ENCODE measurements around the gene SYCE3. TPM values are rescaled to one million over a fixed set of nuclear protein-coding genes. Genes with fewer than 3 reads are reported as not detected.

Gene SYCE3
- total and polyA plus RNA-seq, 2 experiments from 2014 or later, result not detected

DNA sequence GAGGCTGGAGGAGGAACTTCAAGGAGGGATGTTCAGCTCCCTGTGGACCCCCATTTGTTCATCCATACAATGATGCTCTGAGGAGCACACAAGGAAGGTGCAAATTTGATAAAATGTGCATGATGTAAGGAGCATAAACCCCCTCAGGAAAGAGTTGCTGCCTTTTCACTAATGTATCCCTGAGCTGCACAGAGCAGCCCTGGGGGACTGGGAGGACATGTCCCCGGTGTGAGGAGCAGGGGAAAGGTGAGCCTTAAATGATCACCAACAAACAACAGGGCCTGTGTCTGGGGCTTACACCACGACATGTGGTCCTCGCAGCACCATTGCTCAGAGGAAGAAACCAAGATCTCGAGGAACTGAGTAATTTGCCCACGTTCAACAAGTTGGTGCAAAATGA is 34.4 kb upstream of the SYCE3 start:
- Histone ChIP-seq H3K79me2 (replicated peaks; ENCODE audit: insufficient read depth) (no peaks in the 10 kb centered on the region), H3F3A (replicated peaks; ENCODE audit: low read depth) (no peaks in the 10 kb centered on the region), H4K20me1 (replicated peaks; ENCODE audit: insufficient read depth) (no peaks in the 10 kb centered on the region; the same call in 1 of the 2 replicates), H3K4me1 (ENCODE audit: insufficient read depth) (no peaks in the 10 kb centered on the region; the same call in 1 of the 2 replicates), H2AFZ (no peak overlapping the region), H3K27ac (ENCODE audit: low read depth) (no peak overlapping the region), H3K36me3 (ENCODE audit: insufficient read depth) (no peaks in the 10 kb centered on the region), H3K27me3 (ENCODE audit: insufficient read depth) (peaks cover 52% of the 10 kb centered on the region), H3K4me3 (no peak overlapping the region), H3K9me2 (ENCODE audit: insufficient read depth) (no peaks in the 10 kb centered on the region), H3K4me2 (no peak overlapping the region)
- no peak for ATAC-seq
- TF ChIP-seq STAT1 (IDR thresholded peaks at IDR 0.05; ENCODE audit: unreplicated experiment) (no peak), POLR2AphosphoS5 (IDR thresholded peaks at IDR 0.05; ENCODE audit: low read depth) (no peak), CREB1 (CRISPR knock-in tag; IDR thresholded peaks at IDR 0.05; ENCODE audit: low read depth) (no peak), ZNF331 (CRISPR knock-in tag; IDR thresholded peaks at IDR 0.05; ENCODE audit: low read depth) (no peak), ZNF114 (CRISPR knock-in tag; IDR thresholded peaks at IDR 0.05) (no peak), NANOG (IDR thresholded peaks at IDR 0.05; ENCODE audit: borderline replicate concordance) (no peak), EZH2 (IDR thresholded peaks at IDR 0.05; ENCODE audit: low read depth, unreplicated experiment) (no peak), JUNB (IDR thresholded peaks at IDR 0.05; ENCODE audit: unreplicated experiment) (no peak), REST (IDR thresholded peaks at IDR 0.05; ENCODE audit: unreplicated experiment) (no peak), EZH2phosphoT487 (IDR thresholded peaks at IDR 0.05; ENCODE audit: unreplicated experiment) (no peak)
- TF ChIP-seq, protein P1, sequence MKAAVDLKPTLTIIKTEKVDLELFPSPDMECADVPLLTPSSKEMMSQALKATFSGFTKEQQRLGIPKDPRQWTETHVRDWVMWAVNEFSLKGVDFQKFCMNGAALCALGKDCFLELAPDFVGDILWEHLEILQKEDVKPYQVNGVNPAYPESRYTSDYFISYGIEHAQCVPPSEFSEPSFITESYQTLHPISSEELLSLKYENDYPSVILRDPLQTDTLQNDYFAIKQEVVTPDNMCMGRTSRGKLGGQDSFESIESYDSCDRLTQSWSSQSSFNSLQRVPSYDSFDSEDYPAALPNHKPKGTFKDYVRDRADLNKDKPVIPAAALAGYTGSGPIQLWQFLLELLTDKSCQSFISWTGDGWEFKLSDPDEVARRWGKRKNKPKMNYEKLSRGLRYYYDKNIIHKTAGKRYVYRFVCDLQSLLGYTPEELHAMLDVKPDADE (IDR thresholded peaks at IDR 0.05), result no peak
- TF ChIP-seq, protein P2, sequence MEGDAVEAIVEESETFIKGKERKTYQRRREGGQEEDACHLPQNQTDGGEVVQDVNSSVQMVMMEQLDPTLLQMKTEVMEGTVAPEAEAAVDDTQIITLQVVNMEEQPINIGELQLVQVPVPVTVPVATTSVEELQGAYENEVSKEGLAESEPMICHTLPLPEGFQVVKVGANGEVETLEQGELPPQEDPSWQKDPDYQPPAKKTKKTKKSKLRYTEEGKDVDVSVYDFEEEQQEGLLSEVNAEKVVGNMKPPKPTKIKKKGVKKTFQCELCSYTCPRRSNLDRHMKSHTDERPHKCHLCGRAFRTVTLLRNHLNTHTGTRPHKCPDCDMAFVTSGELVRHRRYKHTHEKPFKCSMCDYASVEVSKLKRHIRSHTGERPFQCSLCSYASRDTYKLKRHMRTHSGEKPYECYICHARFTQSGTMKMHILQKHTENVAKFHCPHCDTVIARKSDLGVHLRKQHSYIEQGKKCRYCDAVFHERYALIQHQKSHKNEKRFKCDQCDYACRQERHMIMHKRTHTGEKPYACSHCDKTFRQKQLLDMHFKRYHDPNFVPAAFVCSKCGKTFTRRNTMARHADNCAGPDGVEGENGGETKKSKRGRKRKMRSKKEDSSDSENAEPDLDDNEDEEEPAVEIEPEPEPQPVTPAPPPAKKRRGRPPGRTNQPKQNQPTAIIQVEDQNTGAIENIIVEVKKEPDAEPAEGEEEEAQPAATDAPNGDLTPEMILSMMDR (conservative IDR thresholded peaks at IDR 0.05; ENCODE audit: low read depth in 2 of 2), result no peak
- TF ChIP-seq, protein P3, sequence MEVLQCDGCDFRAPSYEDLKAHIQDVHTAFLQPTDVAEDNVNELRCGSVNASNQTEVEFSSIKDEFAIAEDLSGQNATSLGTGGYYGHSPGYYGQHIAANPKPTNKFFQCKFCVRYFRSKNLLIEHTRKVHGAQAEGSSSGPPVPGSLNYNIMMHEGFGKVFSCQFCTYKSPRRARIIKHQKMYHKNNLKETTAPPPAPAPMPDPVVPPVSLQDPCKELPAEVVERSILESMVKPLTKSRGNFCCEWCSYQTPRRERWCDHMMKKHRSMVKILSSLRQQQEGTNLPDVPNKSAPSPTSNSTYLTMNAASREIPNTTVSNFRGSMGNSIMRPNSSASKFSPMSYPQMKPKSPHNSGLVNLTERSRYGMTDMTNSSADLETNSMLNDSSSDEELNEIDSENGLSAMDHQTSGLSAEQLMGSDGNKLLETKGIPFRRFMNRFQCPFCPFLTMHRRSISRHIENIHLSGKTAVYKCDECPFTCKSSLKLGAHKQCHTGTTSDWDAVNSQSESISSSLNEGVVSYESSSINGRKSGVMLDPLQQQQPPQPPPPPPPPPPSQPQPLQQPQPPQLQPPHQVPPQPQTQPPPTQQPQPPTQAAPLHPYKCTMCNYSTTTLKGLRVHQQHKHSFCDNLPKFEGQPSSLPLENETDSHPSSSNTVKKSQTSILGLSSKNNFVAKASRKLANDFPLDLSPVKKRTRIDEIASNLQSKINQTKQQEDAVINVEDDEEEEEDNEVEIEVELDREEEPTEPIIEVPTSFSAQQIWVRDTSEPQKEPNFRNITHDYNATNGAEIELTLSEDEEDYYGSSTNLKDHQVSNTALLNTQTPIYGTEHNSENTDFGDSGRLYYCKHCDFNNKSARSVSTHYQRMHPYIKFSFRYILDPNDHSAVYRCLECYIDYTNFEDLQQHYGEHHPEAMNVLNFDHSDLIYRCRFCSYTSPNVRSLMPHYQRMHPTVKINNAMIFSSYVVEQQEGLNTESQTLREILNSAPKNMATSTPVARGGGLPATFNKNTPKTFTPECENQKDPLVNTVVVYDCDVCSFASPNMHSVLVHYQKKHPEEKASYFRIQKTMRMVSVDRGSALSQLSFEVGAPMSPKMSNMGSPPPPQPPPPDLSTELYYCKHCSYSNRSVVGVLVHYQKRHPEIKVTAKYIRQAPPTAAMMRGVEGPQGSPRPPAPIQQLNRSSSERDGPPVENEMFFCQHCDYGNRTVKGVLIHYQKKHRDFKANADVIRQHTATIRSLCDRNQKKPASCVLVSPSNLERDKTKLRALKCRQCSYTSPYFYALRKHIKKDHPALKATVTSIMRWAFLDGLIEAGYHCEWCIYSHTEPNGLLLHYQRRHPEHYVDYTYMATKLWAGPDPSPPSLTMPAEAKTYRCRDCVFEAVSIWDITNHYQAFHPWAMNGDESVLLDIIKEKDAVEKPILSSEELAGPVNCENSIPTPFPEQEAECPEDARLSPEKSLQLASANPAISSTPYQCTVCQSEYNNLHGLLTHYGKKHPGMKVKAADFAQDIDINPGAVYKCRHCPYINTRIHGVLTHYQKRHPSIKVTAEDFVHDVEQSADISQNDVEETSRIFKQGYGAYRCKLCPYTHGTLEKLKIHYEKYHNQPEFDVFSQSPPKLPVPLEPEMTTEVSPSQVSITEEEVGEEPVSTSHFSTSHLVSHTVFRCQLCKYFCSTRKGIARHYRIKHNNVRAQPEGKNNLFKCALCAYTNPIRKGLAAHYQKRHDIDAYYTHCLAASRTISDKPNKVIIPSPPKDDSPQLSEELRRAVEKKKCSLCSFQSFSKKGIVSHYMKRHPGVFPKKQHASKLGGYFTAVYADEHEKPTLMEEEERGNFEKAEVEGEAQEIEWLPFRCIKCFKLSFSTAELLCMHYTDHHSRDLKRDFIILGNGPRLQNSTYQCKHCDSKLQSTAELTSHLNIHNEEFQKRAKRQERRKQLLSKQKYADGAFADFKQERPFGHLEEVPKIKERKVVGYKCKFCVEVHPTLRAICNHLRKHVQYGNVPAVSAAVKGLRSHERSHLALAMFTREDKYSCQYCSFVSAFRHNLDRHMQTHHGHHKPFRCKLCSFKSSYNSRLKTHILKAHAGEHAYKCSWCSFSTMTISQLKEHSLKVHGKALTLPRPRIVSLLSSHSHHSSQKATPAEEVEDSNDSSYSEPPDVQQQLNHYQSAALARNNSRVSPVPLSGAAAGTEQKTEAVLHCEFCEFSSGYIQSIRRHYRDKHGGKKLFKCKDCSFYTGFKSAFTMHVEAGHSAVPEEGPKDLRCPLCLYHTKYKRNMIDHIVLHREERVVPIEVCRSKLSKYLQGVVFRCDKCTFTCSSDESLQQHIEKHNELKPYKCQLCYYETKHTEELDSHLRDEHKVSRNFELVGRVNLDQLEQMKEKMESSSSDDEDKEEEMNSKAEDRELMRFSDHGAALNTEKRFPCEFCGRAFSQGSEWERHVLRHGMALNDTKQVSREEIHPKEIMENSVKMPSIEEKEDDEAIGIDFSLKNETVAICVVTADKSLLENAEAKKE (CRISPR knock-in tag; IDR thresholded peaks at IDR 0.05), result no peak
- no peak overlapping the region for H3K27ac Mint-ChIP-seq
- peaks cover 3% of the 10 kb centered on the region; the same call in 1 of the 3 replicates for H3K36me3 Mint-ChIP-seq (ENCODE audit: low read depth)
- 0 out of 3 replicates have a peak, but pooled peaks cover 3% of the 10 kb centered on the region for H3K9me3 Mint-ChIP-seq
- no peak for DNase-seq (ENCODE audit: low spot score)
- H3K4me1 Mint-ChIP-seq, result peaks cover 10% of the 10 kb centered on the region
- H3K4me3 Mint-ChIP-seq, result no peak overlapping the region; the same call in 2 of the 3 replicates
- H3K27me3 Mint-ChIP-seq (ENCODE audit: insufficient read depth, low read depth, poor library complexity), result peaks cover 29% of the 10 kb centered on the region

Measured in GM23338 (cell line).